ENCODE measurements around the gene HS3ST3B1.

GRCh38 chr17:14354807-14355206, 53.9 kb downstream of the HS3ST3B1 start:
- TF ChIP-seq, protein P1, sequence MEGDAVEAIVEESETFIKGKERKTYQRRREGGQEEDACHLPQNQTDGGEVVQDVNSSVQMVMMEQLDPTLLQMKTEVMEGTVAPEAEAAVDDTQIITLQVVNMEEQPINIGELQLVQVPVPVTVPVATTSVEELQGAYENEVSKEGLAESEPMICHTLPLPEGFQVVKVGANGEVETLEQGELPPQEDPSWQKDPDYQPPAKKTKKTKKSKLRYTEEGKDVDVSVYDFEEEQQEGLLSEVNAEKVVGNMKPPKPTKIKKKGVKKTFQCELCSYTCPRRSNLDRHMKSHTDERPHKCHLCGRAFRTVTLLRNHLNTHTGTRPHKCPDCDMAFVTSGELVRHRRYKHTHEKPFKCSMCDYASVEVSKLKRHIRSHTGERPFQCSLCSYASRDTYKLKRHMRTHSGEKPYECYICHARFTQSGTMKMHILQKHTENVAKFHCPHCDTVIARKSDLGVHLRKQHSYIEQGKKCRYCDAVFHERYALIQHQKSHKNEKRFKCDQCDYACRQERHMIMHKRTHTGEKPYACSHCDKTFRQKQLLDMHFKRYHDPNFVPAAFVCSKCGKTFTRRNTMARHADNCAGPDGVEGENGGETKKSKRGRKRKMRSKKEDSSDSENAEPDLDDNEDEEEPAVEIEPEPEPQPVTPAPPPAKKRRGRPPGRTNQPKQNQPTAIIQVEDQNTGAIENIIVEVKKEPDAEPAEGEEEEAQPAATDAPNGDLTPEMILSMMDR (IDR thresholded peaks at IDR 0.05) = no peak
- TF ChIP-seq POLR2AphosphoS5 (IDR thresholded peaks at IDR 0.05) = no peak
- TF ChIP-seq POLR2A (IDR thresholded peaks at IDR 0.05) = no peak

Data from breast epithelium (tissue), 3 donors.